Gastrocnemius medialis (tissue), 4 donors: ENCODE measurements around the gene HAT1.

Experiments
- CTCF ChIP-seq, 5 experiments: fragments of 450-650 bp in 3 of 5; fragments of 200-600 bp in 2 of 5; sonication (generic) in 2 of 5; IDR thresholded peaks in 4 of 5; conservative IDR thresholded peaks in 1 of 5; 1 replicate in 4 of 5; 2 replicates in 1 of 5; pipeline ENCODE4 v1.5.1; 2016 to 2019; ENCODE audit warnings: antibody characterized with exemption in 5 of 5, mild to moderate bottlenecking in 3 of 5, moderate library complexity in 3 of 5
- POLR2A ChIP-seq, 2 donors: fragments of 450-650 bp; IDR thresholded peaks; one replicate each; pipeline ENCODE4 v1.6.1; 2017; ENCODE audit warnings: antibody characterized with exemption in 2 of 2, mild to moderate bottlenecking in 2 of 2, moderate library complexity in 2 of 2

GRCh38 chr2:171964308-171964707 is 42.0 kb downstream of the HAT1 start:
- TF ChIP-seq CTCF (IDR thresholded peaks at IDR 0.05 in 4 of 5, conservative IDR thresholded peaks at IDR 0.05 in 1 of 5): no peak
- TF ChIP-seq POLR2A (IDR thresholded peaks at IDR 0.05): no peak
